GM12864 (cell line): ENCODE data around the gene TRIM34.
"Not testable (repeated sequence)": the region's sequence is repeated elsewhere in the genome, so short reads cannot be mapped to it uniquely, and the experiment has no call there.

Experiments used
- DNase-seq: peaks from one replicate; pipeline ENCODE4 v3.0.0-alpha.2; 2011; ENCODE audit warnings: low read depth
- H3K4me3 ChIP-seq: 2 replicates; pipeline ENCODE4 v1.5.1; 2011; ENCODE audit warnings: mild to moderate bottlenecking, low read depth, low read length, control low read depth
- TF ChIP-seq, protein P1 (sequence below): IDR thresholded peaks from 2 replicates; pipeline ENCODE4 v1.5.1; 2011; ENCODE audit warnings: low read depth, mild to moderate bottlenecking, moderate library complexity, low read length, control low read depth, inconsistent platforms; ENCODE audit errors: missing control alignments

TRIM34 gene, protein sequence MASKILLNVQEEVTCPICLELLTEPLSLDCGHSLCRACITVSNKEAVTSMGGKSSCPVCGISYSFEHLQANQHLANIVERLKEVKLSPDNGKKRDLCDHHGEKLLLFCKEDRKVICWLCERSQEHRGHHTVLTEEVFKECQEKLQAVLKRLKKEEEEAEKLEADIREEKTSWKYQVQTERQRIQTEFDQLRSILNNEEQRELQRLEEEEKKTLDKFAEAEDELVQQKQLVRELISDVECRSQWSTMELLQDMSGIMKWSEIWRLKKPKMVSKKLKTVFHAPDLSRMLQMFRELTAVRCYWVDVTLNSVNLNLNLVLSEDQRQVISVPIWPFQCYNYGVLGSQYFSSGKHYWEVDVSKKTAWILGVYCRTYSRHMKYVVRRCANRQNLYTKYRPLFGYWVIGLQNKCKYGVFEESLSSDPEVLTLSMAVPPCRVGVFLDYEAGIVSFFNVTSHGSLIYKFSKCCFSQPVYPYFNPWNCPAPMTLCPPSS

DNA sequence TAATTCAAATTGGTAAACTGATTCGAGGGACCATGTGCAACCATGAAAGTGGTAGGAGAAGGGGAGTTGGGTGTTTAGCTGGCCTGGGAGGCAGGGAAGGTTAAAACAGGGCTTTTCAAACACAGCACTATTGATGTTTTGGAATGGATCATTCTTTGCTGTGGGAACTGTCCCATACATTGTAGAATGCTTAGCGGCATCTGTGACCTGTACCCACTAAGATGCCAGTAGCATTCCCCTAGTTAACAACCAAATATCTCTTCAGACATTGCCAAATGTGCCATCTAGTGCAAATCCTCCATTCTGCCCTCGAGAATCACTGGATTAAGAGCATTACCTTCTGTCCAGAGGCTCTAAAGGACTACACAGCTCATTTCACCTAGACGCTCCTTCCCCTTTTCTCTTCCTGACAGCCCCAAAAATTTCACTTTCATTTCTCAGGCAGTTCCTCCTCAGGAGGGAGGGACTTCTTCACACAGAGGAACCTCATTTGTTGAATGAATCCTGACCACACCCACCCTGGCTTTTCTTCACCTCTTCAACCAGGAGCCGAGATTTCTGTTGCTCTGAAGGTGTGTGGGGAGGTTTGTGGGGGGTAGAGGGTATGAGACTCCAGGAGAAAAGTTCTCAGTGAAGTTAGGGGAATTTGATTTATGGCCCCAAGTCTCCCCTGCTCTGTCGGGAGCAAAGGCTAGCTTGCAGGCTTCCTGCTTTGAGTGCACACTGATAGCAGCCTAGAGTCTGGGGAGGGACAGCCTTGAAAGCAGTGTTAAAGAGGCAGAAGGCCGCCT, at the start of gene TRIM34:
TSS of gene TRIM34 (plus strand) at position 513 of the 791 bp plus-strand sequence. CDS start 7,331 bp downstream, outside the sequence.
- TF ChIP-seq, protein P1, sequence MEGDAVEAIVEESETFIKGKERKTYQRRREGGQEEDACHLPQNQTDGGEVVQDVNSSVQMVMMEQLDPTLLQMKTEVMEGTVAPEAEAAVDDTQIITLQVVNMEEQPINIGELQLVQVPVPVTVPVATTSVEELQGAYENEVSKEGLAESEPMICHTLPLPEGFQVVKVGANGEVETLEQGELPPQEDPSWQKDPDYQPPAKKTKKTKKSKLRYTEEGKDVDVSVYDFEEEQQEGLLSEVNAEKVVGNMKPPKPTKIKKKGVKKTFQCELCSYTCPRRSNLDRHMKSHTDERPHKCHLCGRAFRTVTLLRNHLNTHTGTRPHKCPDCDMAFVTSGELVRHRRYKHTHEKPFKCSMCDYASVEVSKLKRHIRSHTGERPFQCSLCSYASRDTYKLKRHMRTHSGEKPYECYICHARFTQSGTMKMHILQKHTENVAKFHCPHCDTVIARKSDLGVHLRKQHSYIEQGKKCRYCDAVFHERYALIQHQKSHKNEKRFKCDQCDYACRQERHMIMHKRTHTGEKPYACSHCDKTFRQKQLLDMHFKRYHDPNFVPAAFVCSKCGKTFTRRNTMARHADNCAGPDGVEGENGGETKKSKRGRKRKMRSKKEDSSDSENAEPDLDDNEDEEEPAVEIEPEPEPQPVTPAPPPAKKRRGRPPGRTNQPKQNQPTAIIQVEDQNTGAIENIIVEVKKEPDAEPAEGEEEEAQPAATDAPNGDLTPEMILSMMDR, result no peak
- H3K4me3 ChIP-seq, result peak within 1 kb of the TSS; percentile 73
- peak; percentile 85 for DNase-seq

DNA sequence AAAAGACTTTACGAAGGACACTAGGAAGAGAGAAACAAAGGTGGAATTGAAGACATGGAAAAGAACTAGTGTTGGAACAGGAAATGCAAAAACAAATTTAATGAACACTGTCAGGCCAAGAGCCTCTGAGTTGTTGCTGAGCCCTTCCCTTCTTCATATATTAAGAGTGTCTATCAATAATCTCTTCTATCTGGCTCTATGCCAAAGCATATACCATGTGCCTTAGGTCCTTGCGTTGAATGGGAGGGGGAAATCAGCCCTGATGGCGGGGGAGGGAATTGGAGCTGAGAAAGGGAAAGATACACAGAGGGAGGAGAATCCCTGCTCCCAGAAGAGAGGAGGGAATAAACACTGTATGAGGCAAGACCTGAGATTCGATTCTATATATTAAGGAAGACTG, 49.6 kb upstream of the TRIM34 start:
- TF ChIP-seq, protein P1, result no peak
- no peak overlapping the region for H3K4me3 ChIP-seq
- DNase-seq, result no peak

DNA sequence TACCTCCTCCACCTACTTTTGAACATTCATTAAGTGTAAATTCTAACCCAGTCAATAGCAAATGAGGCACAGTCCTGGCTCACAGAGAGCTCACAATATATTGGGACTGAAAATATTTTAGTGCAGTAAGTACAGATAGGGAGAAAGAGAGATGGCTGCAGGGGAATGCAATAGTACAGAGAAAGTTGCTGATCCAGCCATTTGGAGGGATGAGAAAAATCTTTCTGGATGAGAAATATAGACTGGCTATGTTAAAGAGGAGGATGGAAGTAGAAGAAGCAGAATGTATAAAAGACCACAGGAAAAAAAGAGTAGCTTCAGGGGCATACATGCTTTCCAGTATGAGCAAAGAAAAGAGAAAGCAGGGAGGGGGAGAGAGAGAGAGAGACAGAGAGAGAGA, 47.7 kb upstream of the TRIM34 start:
- DNase-seq, result no peak
- TF ChIP-seq, protein P1, result no peak
- no peak overlapping the region for H3K4me3 ChIP-seq

DNA sequence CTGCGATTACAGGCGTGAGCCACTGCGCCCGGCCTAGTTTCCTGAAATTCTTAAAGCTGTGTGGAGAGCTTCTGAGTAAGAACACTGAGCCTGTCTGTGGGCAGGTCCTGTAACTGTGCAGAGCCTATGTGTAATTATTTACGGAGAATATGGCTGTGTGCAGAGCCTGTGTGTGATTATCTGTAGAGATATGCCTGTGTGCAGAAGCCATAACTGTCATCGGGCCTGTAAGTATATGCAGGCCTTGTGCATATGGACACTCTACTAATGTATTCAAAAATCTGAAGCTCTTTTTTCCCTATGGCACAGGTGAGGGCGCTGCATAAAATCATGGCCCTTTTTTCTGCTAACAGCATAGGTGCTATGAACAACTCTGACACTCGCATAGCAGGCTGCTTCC, 44.2 kb upstream of the TRIM34 start, which contains the start of gene OR52B6:
TSS of gene OR52B6 (plus strand) at position 301 of the 400 bp plus-strand sequence. CDS start at position 301, 0 bp downstream.
- DNase-seq, result no peak
- no peak within 1 kb of the TSS for H3K4me3 ChIP-seq
- TF ChIP-seq, protein P1, result no peak

DNA sequence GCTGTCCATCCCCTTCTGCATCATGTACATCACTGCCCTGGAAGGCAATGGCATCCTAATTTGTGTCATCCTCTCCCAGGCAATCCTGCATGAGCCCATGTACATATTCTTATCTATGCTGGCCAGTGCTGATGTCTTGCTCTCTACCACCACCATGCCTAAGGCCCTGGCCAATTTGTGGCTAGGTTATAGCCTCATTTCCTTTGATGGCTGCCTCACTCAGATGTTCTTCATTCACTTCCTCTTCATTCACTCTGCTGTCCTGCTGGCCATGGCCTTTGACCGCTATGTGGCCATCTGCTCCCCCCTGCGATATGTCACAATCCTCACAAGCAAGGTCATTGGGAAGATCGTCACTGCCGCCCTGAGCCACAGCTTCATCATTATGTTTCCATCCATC, 43.8 kb upstream of the TRIM34 start:
- no peak overlapping the region for H3K4me3 ChIP-seq
- TF ChIP-seq, protein P1, result no peak
- no peak for DNase-seq

DNA sequence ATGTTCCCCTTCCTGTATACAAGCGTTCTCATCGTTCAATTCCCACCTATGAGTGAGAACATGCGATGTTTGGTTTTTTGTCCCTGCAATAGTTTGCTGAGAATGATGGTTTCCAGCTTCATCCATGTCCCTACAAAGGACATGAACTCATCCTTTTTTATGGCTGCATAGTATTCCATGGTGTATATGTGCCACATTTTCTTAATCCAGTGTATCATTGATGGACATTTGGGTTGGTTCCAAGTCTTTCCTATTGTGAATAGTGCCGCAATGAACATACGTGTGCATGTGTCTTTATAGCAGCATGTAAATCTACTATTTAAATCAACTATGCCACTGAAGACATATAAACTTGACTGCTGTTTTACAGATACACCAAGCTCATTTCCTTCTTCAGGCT, 40.3 kb upstream of the TRIM34 start:
- not testable (repeated sequence) for H3K4me3 ChIP-seq, DNase-seq

DNA sequence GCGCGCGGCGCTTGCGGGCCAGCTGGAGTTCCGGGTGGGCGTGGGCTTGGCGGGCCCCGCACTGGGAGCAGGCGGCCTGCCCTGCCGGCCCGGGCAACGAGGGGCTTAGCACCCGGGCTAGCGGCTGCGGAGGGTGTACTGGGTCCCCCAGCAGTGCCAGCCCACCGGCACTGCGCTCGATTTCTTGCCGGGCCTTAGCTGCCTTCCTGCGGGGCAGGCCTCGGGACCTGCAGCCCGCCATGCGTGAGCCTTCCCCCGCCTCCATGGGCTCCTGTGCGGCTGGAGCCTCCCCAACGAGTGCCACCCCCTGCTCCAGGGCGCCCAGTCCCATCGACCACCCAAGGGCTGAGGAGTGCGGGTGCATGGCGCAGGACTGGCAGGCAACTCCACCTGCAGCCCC, 34.9 kb upstream of the TRIM34 start:
- not testable (repeated sequence) for H3K4me3 ChIP-seq, DNase-seq
